ENCODE data around the gene NMD3. TPM values are rescaled to one million over a fixed set of nuclear protein-coding genes. Genes with fewer than 3 reads are reported as not detected.

NMD3 gene
- total and polyA plus RNA-seq, 2 donors from 2014 or later = 24.2 to 55.5 TPM

- no peak for DNase-seq
- intact Hi-C loops (cut with DNase I) = no loop called here
Measured at GRCh38 chr3:161208931-161209330, 12.2 kb upstream of the NMD3 start.

GRCh38 chr3:161212171-161212771, 8.8 kb upstream of the NMD3 start:
- no peaks in the 10 kb centered on the region for H3K36me3 ChIP-seq (ENCODE audit: control insufficient read depth in 2 of 3, insufficient read depth in 3 of 3, low read length in 3 of 3)
- no peak overlapping the region for H3K27ac ChIP-seq (ENCODE audit: low read depth in 2 of 2, low read length in 2 of 2)
- H3K9ac ChIP-seq (ENCODE audit: low read length in 3 of 3) = no peak overlapping the region
- DNase-seq = no peak
- H3K9me3 ChIP-seq (ENCODE audit: control insufficient read depth in 2 of 3, insufficient read depth in 1 of 3, low read length in 3 of 3) = no peaks in the 10 kb centered on the region
- no peaks in the 10 kb centered on the region for H3K27me3 ChIP-seq (ENCODE audit: control insufficient read depth, insufficient read depth, low read length)
- no peaks in the 10 kb centered on the region for H3K4me1 ChIP-seq (ENCODE audit: control insufficient read depth in 2 of 3, insufficient read depth in 2 of 3, low read depth in 1 of 3, low read length in 3 of 3)
- H3K4me3 ChIP-seq (ENCODE audit: low read length in 3 of 3) = no peak overlapping the region
- intact Hi-C loops (cut with DNase I) = no loop called here
- no peak for TF ChIP-seq CTCF (IDR thresholded peaks at IDR 0.05; ENCODE audit: borderline replicate concordance, extremely low read depth, insufficient read depth)
- FAIRE-seq = no peak

More at GRCh38 chr3:161208931-161209330, 12.2 kb upstream of the NMD3 start:
- no peaks in the 10 kb centered on the region for H3K27me3 ChIP-seq (ENCODE audit: control insufficient read depth, insufficient read depth, low read length)
- no peaks in the 10 kb centered on the region for H3K9me3 ChIP-seq (ENCODE audit: control insufficient read depth in 2 of 3, insufficient read depth in 1 of 3, low read length in 3 of 3)
- H3K4me3 ChIP-seq (ENCODE audit: low read length in 3 of 3) = no peak overlapping the region
- H3K4me1 ChIP-seq (ENCODE audit: control insufficient read depth in 2 of 3, insufficient read depth in 2 of 3, low read depth in 1 of 3, low read length in 3 of 3) = no peaks in the 10 kb centered on the region
- no peak for TF ChIP-seq CTCF (IDR thresholded peaks at IDR 0.05; ENCODE audit: borderline replicate concordance, extremely low read depth, insufficient read depth)
- no peaks in the 10 kb centered on the region for H3K36me3 ChIP-seq (ENCODE audit: control insufficient read depth in 2 of 3, insufficient read depth in 3 of 3, low read length in 3 of 3)
- FAIRE-seq = no peak
- H3K27ac ChIP-seq (ENCODE audit: low read depth in 2 of 2, low read length in 2 of 2) = no peak overlapping the region
- no peak overlapping the region for H3K9ac ChIP-seq (ENCODE audit: low read length in 3 of 3)

- H3K27ac ChIP-seq (ENCODE audit: low read depth in 2 of 2, low read length in 2 of 2) = no peak overlapping the region
- FAIRE-seq (no peak), DNase-seq (no peak)
- no peaks in the 10 kb centered on the region for H3K36me3 ChIP-seq (ENCODE audit: control insufficient read depth in 2 of 3, insufficient read depth in 3 of 3, low read length in 3 of 3)
- H3K27me3 ChIP-seq (ENCODE audit: control insufficient read depth, insufficient read depth, low read length) = no peaks in the 10 kb centered on the region
- no peaks in the 10 kb centered on the region for H3K4me1 ChIP-seq (ENCODE audit: control insufficient read depth in 2 of 3, insufficient read depth in 2 of 3, low read depth in 1 of 3, low read length in 3 of 3)
- H3K9me3 ChIP-seq (ENCODE audit: control insufficient read depth in 2 of 3, insufficient read depth in 1 of 3, low read length in 3 of 3) = no peaks in the 10 kb centered on the region
- TF ChIP-seq CTCF (IDR thresholded peaks at IDR 0.05; ENCODE audit: borderline replicate concordance, extremely low read depth, insufficient read depth) = no peak
- H3K4me3 ChIP-seq (ENCODE audit: low read length in 3 of 3) = no peak overlapping the region
- H3K9ac ChIP-seq (ENCODE audit: low read length in 3 of 3) = no peak overlapping the region
- intact Hi-C loops (cut with DNase I) = no loop called here
Measured at GRCh38 chr3:161212906-161213305, 8.2 kb upstream of the NMD3 start.

GRCh38 chr3:161213644-161214043, 7.5 kb upstream of the NMD3 start:
- FAIRE-seq (no peak), DNase-seq (no peak)
- no peaks in the 10 kb centered on the region for H3K36me3 ChIP-seq (ENCODE audit: control insufficient read depth in 2 of 3, insufficient read depth in 3 of 3, low read length in 3 of 3)
- intact Hi-C loops (cut with DNase I) = no loop called here
- no peaks in the 10 kb centered on the region for H3K9me3 ChIP-seq (ENCODE audit: control insufficient read depth in 2 of 3, insufficient read depth in 1 of 3, low read length in 3 of 3)
- no peaks in the 10 kb centered on the region for H3K27me3 ChIP-seq (ENCODE audit: control insufficient read depth, insufficient read depth, low read length)
- H3K4me3 ChIP-seq (ENCODE audit: low read length in 3 of 3) = no peak overlapping the region
- H3K9ac ChIP-seq (ENCODE audit: low read length in 3 of 3) = no peak overlapping the region
- H3K4me1 ChIP-seq (ENCODE audit: control insufficient read depth in 2 of 3, insufficient read depth in 2 of 3, low read depth in 1 of 3, low read length in 3 of 3) = no peaks in the 10 kb centered on the region
- no peak for TF ChIP-seq CTCF (IDR thresholded peaks at IDR 0.05; ENCODE audit: borderline replicate concordance, extremely low read depth, insufficient read depth)
- H3K27ac ChIP-seq (ENCODE audit: low read depth in 2 of 2, low read length in 2 of 2) = no peak overlapping the region

Measured in kidney (tissue), 14 donors.